Measurements from ENCODE around the gene FBLN1.
"Not testable (repeated sequence)": the region's sequence is repeated elsewhere in the genome, so short reads cannot be mapped to it uniquely, and the experiment has no call there.

FBLN1 gene

GRCh38 chr22:45586651-45587405 lies 84.1 kb downstream of the FBLN1 start:
- DNase-seq = no peak

- DNase-seq = no peak
These were observed 85.2 kb downstream of the FBLN1 start for GRCh38 chr22:45587638-45588505.

GRCh38 chr22:45589556-45589955 lies 86.9 kb downstream of the FBLN1 start:
- no peak for DNase-seq

- DNase-seq = no peak
These were observed 87.6 kb downstream of the FBLN1 start for GRCh38 chr22:45590262-45590661.

GRCh38 chr22:45591633-45592213 lies 89.0 kb downstream of the FBLN1 start:
- not testable (repeated sequence) for DNase-seq

- no peak for DNase-seq
These were observed 91.6 kb downstream of the FBLN1 start for GRCh38 chr22:45594123-45594941.

GRCh38 chr22:45597460-45598192 lies 94.9 kb downstream of the FBLN1 start:
- DNase-seq = no peak

- DNase-seq = no peak
These were observed 96.0 kb downstream of the FBLN1 start for GRCh38 chr22:45598596-45599217.

GRCh38 chr22:45599836-45600577 lies 97.3 kb downstream of the FBLN1 start:
- no peak for DNase-seq

GRCh38 chr22:45600790-45601730 lies 98.4 kb downstream of the FBLN1 start:
- DNase-seq = no peak

- no peak for DNase-seq
These were observed 99.5 kb downstream of the FBLN1 start for GRCh38 chr22:45602004-45602733.

GRCh38 chr22:45602824-45603595 lies 100.3 kb downstream of the FBLN1 start:
- DNase-seq = no peak

- DNase-seq = no peak
These were observed 100.9 kb downstream of the FBLN1 start for GRCh38 chr22:45603619-45604018.

GRCh38 chr22:45608045-45608444 lies 105.4 kb downstream of the FBLN1 start:
- not testable (repeated sequence) for DNase-seq

GRCh38 chr22:45608763-45609180 lies 106.1 kb downstream of the FBLN1 start:
- no peak for DNase-seq

- no peak for DNase-seq
These were observed 109.8 kb downstream of the FBLN1 start for GRCh38 chr22:45612451-45612901.

GRCh38 chr22:45612940-45613339 lies 110.3 kb downstream of the FBLN1 start:
- no peak for DNase-seq

GRCh38 chr22:45615364-45615763 lies 112.7 kb downstream of the FBLN1 start:
- DNase-seq = no peak

Measured in NCI-H1694 (cell line).